H1 (cell line): Measurements from ENCODE around the gene MYOM1. TPM values are rescaled to one million over a fixed set of nuclear protein-coding genes. Genes with fewer than 3 reads are reported as not detected.

Experiments used
- CTCF ChIA-PET: fragments of 300-600 bp; sonication (Branson Sonifier 250); formaldehyde crosslinking; loops from one replicate; lab custom pipeline; 2021; ENCODE audit not compliant: partially characterized antibody; lab: Charles Lee
- POLR2A ChIA-PET: fragments of 300-600 bp; sonication (Branson Sonifier 250); formaldehyde crosslinking; loops from one replicate; lab custom pipeline; 2021; ENCODE audit warnings: inconsistent platforms; ENCODE audit not compliant: partially characterized antibody; lab: Charles Lee
- DNase-seq, 2 experiments: peaks; one replicate each; pipeline versions ENCODE4 v3.0.0 to v3.0.0-alpha.2; 2010 to 2022; ENCODE audit warnings: low spot score in 2 of 2, low read depth in 1 of 2, mixed read lengths in 1 of 2
- FAIRE-seq: peaks from 2 replicates; lab custom pipeline; 2011; peaks lifted over from hg19 to GRCh38; lab: Jason Lieb, UNC
- H2AFZ ChIP-seq: 2 replicates; pipeline ENCODE4 v1.8.1; 2012; ENCODE audit warnings: low read length, inconsistent platforms
- H2AK5ac ChIP-seq: 2 replicates; pipeline ENCODE4 v1.6.1; 2013; ENCODE audit warnings: low read depth, low read length
- H2BK120ac ChIP-seq: replicated peaks from 2 replicates; pipeline ENCODE3; 2013; ENCODE audit warnings: low read depth, low read length, inconsistent platforms
- H2BK12ac ChIP-seq: 2 replicates; pipeline ENCODE4 v1.6.1; 2013; ENCODE audit warnings: low read depth, low read length
- H2BK15ac ChIP-seq: 2 replicates; pipeline ENCODE4 v1.6.1; 2013; ENCODE audit warnings: low read length
- H2BK20ac ChIP-seq: 2 replicates; pipeline ENCODE4 v1.6.1; 2013; ENCODE audit warnings: low read length
- H2BK5ac ChIP-seq: 2 replicates; pipeline ENCODE4 v1.6.1; 2013; ENCODE audit warnings: low read depth, low read length
- H3K14ac ChIP-seq: 2 replicates; pipeline ENCODE4 v1.6.1; 2013; ENCODE audit warnings: inconsistent platforms; ENCODE audit not compliant: insufficient read length
- H3K18ac ChIP-seq: 2 replicates; pipeline ENCODE4 v1.6.1; 2013; ENCODE audit warnings: low read length; ENCODE audit errors: extremely low read depth
- H3K23ac ChIP-seq: 2 replicates; pipeline ENCODE4 v1.6.1; 2013; ENCODE audit warnings: inconsistent platforms; ENCODE audit not compliant: insufficient read length
- H3K23me2 ChIP-seq: 2 replicates; pipeline ENCODE4 v1.6.1; 2013; ENCODE audit warnings: low read depth, low read length
- H3K27ac ChIP-seq: 2 replicates; pipeline ENCODE4 v1.6.1; 2011; ENCODE audit warnings: low read depth, low read length, inconsistent platforms
- H3K27me3 ChIP-seq, 4 experiments: replicated peaks in 1 of 4; 1 replicate in 1 of 4; 2 replicates in 3 of 4; pipeline versions ENCODE4 v1.6.1 to v1.8.1; 2011 to 2013; ENCODE audit warnings: low read length in 3 of 4, mild to moderate bottlenecking in 3 of 4, inconsistent platforms in 2 of 4, mixed read lengths in 2 of 4, moderate library complexity in 1 of 4; ENCODE audit not compliant: control insufficient read depth in 3 of 4, insufficient read depth in 3 of 4; ENCODE audit errors: extremely low read depth in 1 of 4
- H3K36me3 ChIP-seq, 4 experiments: 2 replicates each; pipeline versions ENCODE4 v1.6.1 to v1.8.1; 2011 to 2013; ENCODE audit warnings: mild to moderate bottlenecking in 4 of 4, low read length in 3 of 4, moderate library complexity in 2 of 4, control low read depth in 1 of 4, inconsistent platforms in 1 of 4; ENCODE audit not compliant: insufficient read depth in 4 of 4, control insufficient read depth in 2 of 4
- H3K4ac ChIP-seq: replicated peaks from 2 replicates; pipeline ENCODE3; 2013; ENCODE audit warnings: low read length, low read depth, mixed read lengths, inconsistent platforms; ENCODE audit not compliant: insufficient read length
- H3K4me1 ChIP-seq, 4 experiments: replicated peaks in 1 of 4; 1 replicate in 1 of 4; 2 replicates in 3 of 4; pipeline versions ENCODE4 v1.6.1 to v1.8.1; 2011 to 2013; ENCODE audit warnings: low read length in 3 of 4, inconsistent platforms in 2 of 4, mixed read lengths in 1 of 4; ENCODE audit not compliant: insufficient read depth in 4 of 4, control insufficient read depth in 3 of 4
- H3K4me2 ChIP-seq, 2 experiments: 2 replicates each; pipeline versions ENCODE4 v1.6.1 to v1.8.1; 2011 to 2013; ENCODE audit warnings: low read depth in 2 of 2, low read length in 2 of 2, control low read depth in 1 of 2, inconsistent platforms in 1 of 2, mild to moderate bottlenecking in 1 of 2; ENCODE audit not compliant: insufficient read depth in 1 of 2
- H3K4me3 ChIP-seq, 4 experiments: fragments of 200-600, 300-600 bp in 1 of 4; sonication (generic), shearing (Covaris generic), sonication (Bioruptor Twin) in 1 of 4; 2 replicates each; pipeline versions ENCODE4 v1.5.1 to v1.8.1; 2011 to 2016; ENCODE audit warnings: low read length in 4 of 4, low read depth in 3 of 4, control low read depth in 2 of 4, inconsistent platforms in 2 of 4, mild to moderate bottlenecking in 2 of 4, mixed read lengths in 1 of 4, moderate library complexity in 1 of 4; ENCODE audit not compliant: insufficient read depth in 2 of 4; ENCODE audit errors: extremely low read depth in 1 of 4
- H3K56ac ChIP-seq: replicated peaks from 2 replicates; pipeline ENCODE3; 2013; ENCODE audit warnings: low read depth, mild to moderate bottlenecking, mixed read lengths, low read length, inconsistent platforms; ENCODE audit not compliant: insufficient read length
- H3K79me1 ChIP-seq: 2 replicates; pipeline ENCODE4 v1.6.1; 2013; ENCODE audit warnings: low read depth, low read length, control low read depth
- H3K79me2 ChIP-seq, 2 experiments: 2 replicates each; pipeline versions ENCODE4 v1.6.1 to v1.8.1; 2012 to 2013; ENCODE audit warnings: low read length in 2 of 2, mild to moderate bottlenecking in 2 of 2, inconsistent platforms in 1 of 2; ENCODE audit not compliant: insufficient read depth in 2 of 2, control insufficient read depth in 1 of 2
- H3K9ac ChIP-seq, 4 experiments: replicated peaks in 1 of 4; 1 replicate in 1 of 4; 2 replicates in 3 of 4; pipeline versions ENCODE4 v1.6.1 to v1.8.1; 2011 to 2013; ENCODE audit warnings: low read depth in 3 of 4, low read length in 3 of 4, control low read depth in 2 of 4, mild to moderate bottlenecking in 2 of 4, moderate library complexity in 2 of 4, inconsistent platforms in 1 of 4; ENCODE audit errors: extremely low read depth in 1 of 4
- H3K9me3 ChIP-seq, 2 experiments: 2 replicates each; pipeline versions ENCODE4 v1.6.1 to v1.8.1; 2012 to 2013; ENCODE audit warnings: mild to moderate bottlenecking in 2 of 2, moderate library complexity in 2 of 2, control low read depth in 1 of 2, inconsistent platforms in 1 of 2, low read depth in 1 of 2, low read length in 1 of 2, mixed read lengths in 1 of 2; ENCODE audit not compliant: insufficient read depth in 2 of 2
- H4K20me1 ChIP-seq, 2 experiments: replicated peaks in 1 of 2; 2 replicates each; pipeline versions ENCODE3 to v1.8.1; 2011 to 2013; ENCODE audit warnings: inconsistent platforms in 2 of 2, low read length in 2 of 2, mild to moderate bottlenecking in 1 of 2; ENCODE audit not compliant: insufficient read depth in 2 of 2, control insufficient read depth in 1 of 2
- H4K5ac ChIP-seq: 2 replicates; pipeline ENCODE4 v1.6.1; 2013; ENCODE audit warnings: low read length, low read depth, mixed read lengths, inconsistent platforms; ENCODE audit not compliant: insufficient read length
- H4K8ac ChIP-seq: 2 replicates; pipeline ENCODE4 v1.8.0; 2013; ENCODE audit warnings: mild to moderate bottlenecking, moderate library complexity, low read length, inconsistent platforms; ENCODE audit not compliant: insufficient read depth; ENCODE audit errors: extremely low read depth
- H4K91ac ChIP-seq: replicated peaks from 2 replicates; pipeline ENCODE3; 2013; ENCODE audit warnings: low read length, mixed read lengths, inconsistent platforms; ENCODE audit not compliant: insufficient read length
- ASH2L ChIP-seq: fragments of 200-600, 300-600 bp; sonication (generic); IDR thresholded peaks from one replicate; pipeline ENCODE4 v1.7.1; 2017; ENCODE audit warnings: low read length
- ATF2 ChIP-seq: IDR thresholded peaks from 2 replicates; pipeline ENCODE4 v1.6.1; 2012; ENCODE audit warnings: low read length, inconsistent platforms
- BACH1 ChIP-seq: IDR thresholded peaks from 2 replicates; pipeline ENCODE4 v1.6.1; 2012; ENCODE audit warnings: low read length, improper control_type of control experiment
- CBX8 ChIP-seq: fragments of 300-800, 300-1000 bp; sonication (generic); IDR thresholded peaks from 2 replicates; pipeline ENCODE4 v1.7.1; 2016; ENCODE audit warnings: low read depth, low read length, borderline replicate concordance
- CHD1 ChIP-seq: IDR thresholded peaks from 2 replicates; pipeline ENCODE4 v1.6.1; 2012; ENCODE audit warnings: low read depth, low read length, improper control_type of control experiment
- EZH2 ChIP-seq: fragments of 200-600 bp; sonication (generic); IDR thresholded peaks from 2 replicates; pipeline ENCODE4 v1.7.1; 2012; ENCODE audit warnings: low read depth, mild to moderate bottlenecking, moderate library complexity, low read length, inconsistent platforms; ENCODE audit not compliant: severe bottlenecking
- FOSL1 ChIP-seq: IDR thresholded peaks from 2 replicates; pipeline ENCODE4 v1.6.1; 2011; ENCODE audit warnings: mild to moderate bottlenecking, low read depth, low read length, moderate library complexity; ENCODE audit not compliant: insufficient read depth
- HDAC6 ChIP-seq: IDR thresholded peaks from one replicate; pipeline ENCODE4 v1.7.1; 2012; ENCODE audit warnings: low read depth, mild to moderate bottlenecking, inconsistent platforms, low read length, moderate library complexity
- JUND ChIP-seq: IDR thresholded peaks from 2 replicates; pipeline ENCODE4 v1.6.1; 2011; ENCODE audit warnings: mild to moderate bottlenecking, improper control_type of control experiment, low read length
- MAX ChIP-seq: IDR thresholded peaks from 2 replicates; pipeline ENCODE4 v1.6.1; 2012; ENCODE audit warnings: inconsistent platforms
- POLR2A ChIP-seq, 2 experiments: IDR thresholded peaks; 1 replicate in 1 of 2; 2 replicates in 1 of 2; pipeline ENCODE4 v1.6.1; 2011; ENCODE audit warnings: low read depth in 2 of 2, low read length in 2 of 2, mild to moderate bottlenecking in 2 of 2; ENCODE audit errors: control extremely low read depth in 1 of 2
- RXRA ChIP-seq: IDR thresholded peaks from 2 replicates; pipeline ENCODE4 v1.6.1; 2011; ENCODE audit warnings: low read depth, mild to moderate bottlenecking, low read length, moderate library complexity; ENCODE audit not compliant: insufficient read depth
- SIRT6 ChIP-seq: IDR thresholded peaks from one replicate; pipeline ENCODE4 v1.7.1; 2012; ENCODE audit warnings: low read length, inconsistent platforms
- TEAD4 ChIP-seq: IDR thresholded peaks from 2 replicates; pipeline ENCODE4 v1.6.1; 2012; ENCODE audit warnings: low read depth, low read length, inconsistent platforms, mixed read lengths
- WGBS, 2 experiments: shearing (Covaris generic) in 1 of 2; methylation state at CpG; one replicate each; pipeline versions ENCODE4 v1.1.6 to v1.1.7; 2013 to 2015; ENCODE audit warnings: low lambda C conversion rate in 2 of 2, mixed read lengths in 2 of 2, inconsistent platforms in 1 of 2, low coverage in 1 of 2, missing lambda C conversion rate in 1 of 2; ENCODE audit not compliant: insufficient replicate concordance in 2 of 2, insufficient coverage in 1 of 2, insufficient read length in 1 of 2; ENCODE audit errors: extremely low coverage in 1 of 2, missing lambda C conversion rate in 1 of 2; 5-methylcytosine and 5-hydroxymethylcytosine counted together
- polyA plus RNA-seq, 7 experiments: library from polyadenylated mRNA; depleted of rRNA in 3 of 7; stranded (reverse) in 5 of 7; unstranded in 2 of 7; fragments of >200 nt in 5 of 7; fragments of 200-250 nt in 2 of 7; gene quantifications; 1 replicate in 5 of 7; 2 replicates in 1 of 7; 4 replicates in 1 of 7; pipeline versions ENCODE4 v1.2.1 to v1.2.3, GENCODE V29; 2011 to 2013; ENCODE audit warnings: missing spikeins in 2 of 7, mixed read lengths in 2 of 7
- total RNA-seq: library from RNA; stranded (reverse); fragmentation: NEBNext Ultra II Directional; extraction: Animal tissue kit (Norgen Biotek cat#: 25700); gene quantifications from 2 replicates; pipeline ENCODE4 v1.2.1, GENCODE V29; 2021

The MYOM1 gene
- total and polyA plus RNA-seq, 2 of the 8 experiments (the other 6 are each of a cell fraction or from before 2014, with no cell fraction given) = 0.06 to 0.32 TPM

GRCh38 chr18:3102983-3103382 is 116.8 kb downstream of the MYOM1 start:
- no peaks in the 10 kb centered on the region for H3K4me1 ChIP-seq
- no peak overlapping the region for H3K27ac ChIP-seq
- CTCF ChIA-PET = no interaction called here
- H3K79me2 ChIP-seq = no peaks in the 10 kb centered on the region
- H4K5ac ChIP-seq = no peak overlapping the region
- peaks cover 0 to 1% (median 0%) of the 10 kb centered on the region in 4 experiments; a peak in 1 of 7 replicates for H3K27me3 ChIP-seq
- WGBS, 2 experiments = 78% methylated on average over 1 of the region's 1 CpG; no CpG with 5 or more reads in 1 of the 2 experiments
- no peak for DNase-seq
- no peak overlapping the region for H2BK15ac ChIP-seq
- no peak overlapping the region for H3K23ac ChIP-seq
- no peak overlapping the region for H4K8ac ChIP-seq
- POLR2A ChIA-PET = no interaction called here
- H3K18ac ChIP-seq = no peak overlapping the region
- H3K56ac ChIP-seq = no peak overlapping the region
- FAIRE-seq = no peak
- no peaks in the 10 kb centered on the region for H3K9me3 ChIP-seq
- H3K14ac ChIP-seq = no peak overlapping the region
- H4K20me1 ChIP-seq = no peaks in the 10 kb centered on the region
- TF ChIP-seq BACH1 (no peak), CHD1 (no peak), MAX (no peak), SIRT6 (no peak), TEAD4 (no peak), JUND (no peak), CBX8 (no peak), ATF2 (no peak), FOSL1 (no peak), ASH2L (no peak), RXRA (no peak), HDAC6 (no peak), EZH2 (no peak), POLR2A (IDR thresholded peaks at IDR 0.05; ENCODE audit: control extremely low read depth in 1 of 2, low read depth in 2 of 2, low read length in 2 of 2) (no peak)
- H2AK5ac ChIP-seq = no peak overlapping the region
- H3K79me1 ChIP-seq = no peaks in the 10 kb centered on the region
- no peak overlapping the region for H3K9ac ChIP-seq
- no peak overlapping the region for H3K4me2 ChIP-seq
- H2BK12ac ChIP-seq = no peak overlapping the region
- no peak overlapping the region for H3K4me3 ChIP-seq
- no peaks in the 10 kb centered on the region for H3K23me2 ChIP-seq
- no peak overlapping the region for H2BK20ac ChIP-seq
- no peak overlapping the region for H2BK5ac ChIP-seq
- H2BK120ac ChIP-seq = no peak overlapping the region
- H2AFZ ChIP-seq = no peak overlapping the region
- no peak overlapping the region for H3K4ac ChIP-seq
- no peaks in the 10 kb centered on the region for H3K36me3 ChIP-seq
- no peak overlapping the region for H4K91ac ChIP-seq
